ENCODE results near the gene SLC4A9. TPM values are rescaled to one million over a fixed set of nuclear protein-coding genes. Genes with fewer than 3 reads are reported as not detected.
A peak's percentile ranks its signal among the peaks of the same experiment; 100 is the strongest.

The SLC4A9 gene
- total RNA-seq, 1 donor from 2014 or later, result 0.25 TPM

DNA sequence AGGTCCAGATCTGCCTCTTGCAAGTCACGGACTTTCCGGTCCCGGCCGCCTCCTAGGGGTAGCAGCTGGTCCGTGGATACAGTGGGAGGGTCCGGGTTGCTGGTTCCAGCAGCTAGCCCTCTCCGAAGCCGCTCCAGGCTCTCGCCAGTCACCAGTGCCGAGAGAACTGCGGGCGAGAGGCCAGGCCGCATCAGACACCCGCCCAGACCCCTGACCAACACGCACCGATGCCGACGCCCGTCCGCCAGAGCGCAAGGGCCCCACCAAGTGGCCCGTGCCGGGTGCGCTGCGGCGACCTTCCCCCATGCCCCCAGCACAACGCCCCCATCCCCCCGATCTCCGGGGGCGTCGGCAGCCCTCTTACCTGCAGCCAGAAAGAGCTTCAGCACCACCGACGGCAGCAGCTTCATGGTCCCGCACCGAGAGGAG lies 14.1 kb upstream of the SLC4A9 start:
- Histone ChIP-seq H3K4me1 (peaks cover 37% of the 10 kb centered on the region), H3K27ac (peak overlapping the region; percentile 68), H3K36me3 (no peaks in the 10 kb centered on the region), H3K9me3 (no peaks in the 10 kb centered on the region), H3K4me3 (peak overlapping the region; percentile 71 to 74), H3K27me3 (no peaks in the 10 kb centered on the region)
- intact Hi-C loops (cut with DNase I), result no loop called here
- DNase-seq (ENCODE audit: extremely low spot score in 2 of 2), result no peak
- no peak for TF ChIP-seq POLR2AphosphoS5 (IDR thresholded peaks at IDR 0.05; ENCODE audit: insufficient read depth in 1 of 2, low read depth in 1 of 2)
- TF ChIP-seq, protein P1, sequence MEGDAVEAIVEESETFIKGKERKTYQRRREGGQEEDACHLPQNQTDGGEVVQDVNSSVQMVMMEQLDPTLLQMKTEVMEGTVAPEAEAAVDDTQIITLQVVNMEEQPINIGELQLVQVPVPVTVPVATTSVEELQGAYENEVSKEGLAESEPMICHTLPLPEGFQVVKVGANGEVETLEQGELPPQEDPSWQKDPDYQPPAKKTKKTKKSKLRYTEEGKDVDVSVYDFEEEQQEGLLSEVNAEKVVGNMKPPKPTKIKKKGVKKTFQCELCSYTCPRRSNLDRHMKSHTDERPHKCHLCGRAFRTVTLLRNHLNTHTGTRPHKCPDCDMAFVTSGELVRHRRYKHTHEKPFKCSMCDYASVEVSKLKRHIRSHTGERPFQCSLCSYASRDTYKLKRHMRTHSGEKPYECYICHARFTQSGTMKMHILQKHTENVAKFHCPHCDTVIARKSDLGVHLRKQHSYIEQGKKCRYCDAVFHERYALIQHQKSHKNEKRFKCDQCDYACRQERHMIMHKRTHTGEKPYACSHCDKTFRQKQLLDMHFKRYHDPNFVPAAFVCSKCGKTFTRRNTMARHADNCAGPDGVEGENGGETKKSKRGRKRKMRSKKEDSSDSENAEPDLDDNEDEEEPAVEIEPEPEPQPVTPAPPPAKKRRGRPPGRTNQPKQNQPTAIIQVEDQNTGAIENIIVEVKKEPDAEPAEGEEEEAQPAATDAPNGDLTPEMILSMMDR (IDR thresholded peaks at IDR 0.05), result peak in 1 of 3 experiments; percentile 23

DNA sequence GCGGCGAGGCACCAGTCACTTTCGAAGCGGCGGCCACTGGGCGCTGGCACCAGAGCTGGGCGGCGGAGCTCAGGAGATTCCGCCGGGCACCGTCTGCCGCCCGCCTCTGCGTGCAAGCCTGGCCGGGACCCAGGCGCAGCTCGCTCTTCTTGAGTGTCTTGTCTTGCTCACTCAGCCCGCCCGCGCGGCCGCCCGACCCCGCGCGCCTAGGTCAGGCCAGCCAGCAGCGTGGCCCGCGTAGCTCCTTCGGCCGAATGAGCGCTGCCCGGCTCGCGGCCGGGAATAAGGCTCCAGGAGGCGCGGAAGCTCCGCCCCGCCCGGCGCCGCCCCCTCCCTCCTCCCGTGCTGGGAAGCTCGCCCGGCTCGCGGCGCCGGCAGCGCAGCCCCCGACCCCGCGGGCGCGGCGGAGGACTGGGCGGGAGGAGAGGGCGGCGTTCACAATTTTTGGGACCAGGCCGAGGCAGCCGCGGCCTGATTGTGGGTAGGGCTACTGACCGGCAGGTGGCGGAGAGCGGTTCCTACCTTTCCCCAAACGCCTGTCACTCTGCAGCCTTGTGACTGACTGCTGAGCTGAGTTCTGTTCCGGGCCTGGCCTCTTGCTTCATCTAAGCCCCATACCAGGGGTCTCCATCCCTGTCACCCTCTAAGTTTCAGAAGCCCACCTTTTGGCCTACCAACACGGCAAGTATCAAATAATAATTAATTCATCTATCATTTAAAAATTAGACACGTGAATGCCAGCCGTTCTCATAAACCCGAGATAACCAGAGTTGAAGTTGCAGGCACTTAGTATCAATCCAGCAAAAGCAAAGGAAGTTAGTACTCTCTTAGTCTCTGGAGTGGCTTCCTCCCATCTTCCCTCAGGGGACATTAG lies 13.4 kb upstream of the SLC4A9 start, which contains the start of gene HBEGF:
HBEGF (minus strand) TSS at position 256 of the 874 bp plus-strand sequence. CDS start 275 bp downstream, outside the sequence.
- DNase-seq (ENCODE audit: extremely low spot score in 2 of 2), result no peak

DNA sequence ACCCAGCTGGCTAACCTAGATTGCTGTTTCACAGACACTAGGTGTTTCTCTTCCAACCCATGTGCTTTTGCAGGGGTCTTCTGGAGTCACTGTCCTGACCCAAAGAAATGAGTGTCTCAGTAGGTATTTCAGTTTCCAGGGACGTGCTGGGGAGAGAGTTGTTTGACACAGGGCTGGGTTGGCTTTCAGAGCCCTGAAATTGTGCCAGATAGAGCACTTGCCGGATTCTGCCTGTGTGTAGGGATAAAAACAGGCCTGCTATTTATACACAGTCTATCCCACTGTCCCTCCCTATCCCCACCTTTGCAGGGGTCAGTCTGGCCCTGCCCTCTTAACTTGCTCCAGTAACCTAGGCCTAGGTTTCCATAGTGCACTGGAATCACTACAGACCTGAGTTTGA lies 12.6 kb upstream of the SLC4A9 start:
- intact Hi-C loops (cut with DNase I), result no loop called here
- Histone ChIP-seq H3K4me1 (peaks cover 37% of the 10 kb centered on the region), H3K27me3 (no peaks in the 10 kb centered on the region), H3K9me3 (no peaks in the 10 kb centered on the region), H3K4me3 (peak overlapping the region in 1 of 2 donors; percentile 74), H3K36me3 (no peaks in the 10 kb centered on the region), H3K27ac (peak overlapping the region; percentile 68)
- DNase-seq (ENCODE audit: extremely low spot score in 2 of 2), result no peak
- TF ChIP-seq, protein P1 (IDR thresholded peaks at IDR 0.05), result no peak
- no peak for TF ChIP-seq POLR2AphosphoS5 (IDR thresholded peaks at IDR 0.05; ENCODE audit: insufficient read depth in 1 of 2, low read depth in 1 of 2)
- TF ChIP-seq POLR2A (IDR thresholded peaks at IDR 0.05), result no peak

More for the DNA sequence above, 13.4 kb upstream of the SLC4A9 start, which contains the start of gene HBEGF:
- intact Hi-C loops (cut with DNase I), result no loop called here
- TF ChIP-seq, protein P1 (IDR thresholded peaks at IDR 0.05), result peak in 1 of 3 experiments; percentile 25
- peak; percentile 28 to 87 for TF ChIP-seq POLR2AphosphoS5 (IDR thresholded peaks at IDR 0.05; ENCODE audit: insufficient read depth in 1 of 2, low read depth in 1 of 2)
- peak; percentile 67 to 71 for TF ChIP-seq POLR2A (IDR thresholded peaks at IDR 0.05)
- Histone ChIP-seq H3K4me1 (peaks cover 36% of the 10 kb centered on the region), H3K36me3 (no peaks in the 10 kb centered on the region), H3K27me3 (no peaks in the 10 kb centered on the region), H3K4me3 (peak within 1 kb of the TSS; percentile 71 to 74), H3K9me3 (no peaks in the 10 kb centered on the region), H3K27ac (peak within 1 kb of the TSS; percentile 68)

DNA sequence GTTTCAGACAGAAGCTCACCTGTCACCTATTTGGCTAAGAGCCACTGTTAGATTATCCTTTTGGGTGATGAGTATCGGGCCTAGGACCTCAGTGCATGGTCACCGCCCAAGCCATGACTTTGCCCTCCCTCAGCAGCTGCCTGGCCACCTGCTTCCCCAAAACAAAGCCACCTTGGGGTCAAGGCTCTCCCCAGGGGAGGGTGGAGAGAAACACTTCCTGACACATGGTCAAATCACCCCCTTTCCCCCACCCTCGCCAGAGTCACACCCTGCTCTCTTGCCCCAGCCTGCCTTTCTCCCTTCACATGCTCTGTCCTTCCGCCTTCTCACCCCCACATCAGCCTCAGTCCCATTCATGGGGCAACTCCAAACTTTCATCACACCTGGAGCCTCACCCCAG lies 11.9 kb upstream of the SLC4A9 start:
- no peak overlapping the region for H3K4me3 ChIP-seq
- H3K4me1 ChIP-seq, result peaks cover 37% of the 10 kb centered on the region
- no peak overlapping the region for H3K27ac ChIP-seq
- H3K9me3 ChIP-seq, result no peaks in the 10 kb centered on the region
- no peaks in the 10 kb centered on the region for H3K36me3 ChIP-seq
- no peaks in the 10 kb centered on the region for H3K27me3 ChIP-seq
- no peak for DNase-seq (ENCODE audit: extremely low spot score in 2 of 2)
- TF ChIP-seq POLR2A (IDR thresholded peaks at IDR 0.05) (no peak), POLR2AphosphoS5 (IDR thresholded peaks at IDR 0.05; ENCODE audit: insufficient read depth in 1 of 2, low read depth in 1 of 2) (peak in 1 of 2 donors; percentile 17)
- intact Hi-C loops (cut with DNase I), result loop anchor here (2.0 kb wide), 1 partner anchor 107 kb away; no protein-coding TSS in a partner anchor

DNA sequence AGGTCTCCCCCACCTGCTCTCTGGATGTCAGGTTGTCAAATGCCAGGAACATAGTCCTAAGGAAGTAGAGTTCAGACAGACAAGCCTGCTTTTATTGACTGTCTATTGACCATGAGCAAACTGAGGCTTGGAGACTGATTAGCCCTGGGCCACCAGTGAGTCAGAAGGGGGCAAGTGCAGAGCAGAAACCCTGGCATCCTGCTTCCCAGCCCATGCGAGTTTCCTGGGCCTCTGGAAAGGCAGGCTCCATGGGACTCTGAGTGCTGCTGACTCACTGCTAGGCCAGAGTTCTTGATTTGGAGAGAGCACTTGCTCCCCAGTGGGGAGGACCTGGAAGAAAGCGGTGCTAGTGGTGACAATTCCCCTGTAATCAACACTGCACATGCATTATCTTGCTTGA lies 10.8 kb upstream of the SLC4A9 start:
- DNase-seq (ENCODE audit: extremely low spot score in 2 of 2), result no peak
- Histone ChIP-seq H3K4me1 (peaks cover 35% of the 10 kb centered on the region), H3K27ac (no peak overlapping the region), H3K9me3 (no peaks in the 10 kb centered on the region), H3K36me3 (no peaks in the 10 kb centered on the region), H3K4me3 (no peak overlapping the region), H3K27me3 (no peaks in the 10 kb centered on the region)
- intact Hi-C loops (cut with DNase I), result loop anchor here (2.0 kb wide), 1 partner anchor 108 kb away; no protein-coding TSS in a partner anchor
- no peak for TF ChIP-seq POLR2AphosphoS5 (IDR thresholded peaks at IDR 0.05; ENCODE audit: insufficient read depth in 1 of 2, low read depth in 1 of 2)
- no peak for TF ChIP-seq POLR2A (IDR thresholded peaks at IDR 0.05)
- TF ChIP-seq, protein P1 (IDR thresholded peaks at IDR 0.05), result no peak

All from vagina (tissue), 2 donors.